MCF 10A (cell line): ENCODE data around the gene PLEKHH3. TPM values are rescaled to one million over a fixed set of nuclear protein-coding genes. Genes with fewer than 3 reads are reported as not detected.
A peak's percentile ranks its signal among the peaks of the same experiment; 100 is the strongest.
"Not testable (repeated sequence)": the region's sequence is repeated elsewhere in the genome, so short reads cannot be mapped to it uniquely, and the experiment has no call there.

Experiments
- BruUV-seq: library from RNA; stranded (reverse); fragments of 400-500 nt; replicated peaks from 2 replicates; lab custom pipeline; 2021; lab: Mats Ljungman, UMichigan
- CTCF ChIA-PET: fragments of 300-600 bp; sonication (Branson Sonifier 250); formaldehyde crosslinking; extraction: SDS; loops from one replicate; lab custom pipeline; 2021; ENCODE audit warnings: antibody characterized with exemption, inconsistent platforms; lab: Yijun Ruan, JAX
- POLR2A ChIA-PET: fragments of 300-600, 350-650 bp; sonication (Branson Sonifier 250); formaldehyde crosslinking; extraction: SDS; loops from one replicate; lab custom pipeline; 2020; ENCODE audit warnings: antibody characterized with exemption, inconsistent platforms; lab: Yijun Ruan, JAX
- DNase-seq: peaks from one replicate; pipeline ENCODE4 v3.0.0-alpha.2; 2018; ENCODE audit not compliant: unreplicated experiment
- H3K27ac Mint-ChIP-seq: one replicate; pipeline ENCODE4 v1.8.0; 2022; ENCODE audit warnings: mild to moderate bottlenecking, low read depth, mixed read lengths; ENCODE audit not compliant: unreplicated experiment
- H3K27me3 Mint-ChIP-seq: one replicate; pipeline ENCODE4 v1.8.0; 2022; ENCODE audit warnings: mixed read lengths; ENCODE audit not compliant: insufficient read depth, unreplicated experiment
- H3K36me3 Mint-ChIP-seq: one replicate; pipeline ENCODE4 v1.8.0; 2022; ENCODE audit warnings: mild to moderate bottlenecking, moderate library complexity, mixed read lengths; ENCODE audit not compliant: insufficient read depth, unreplicated experiment
- H3K4me1 Mint-ChIP-seq: one replicate; pipeline ENCODE4 v1.8.0; 2022; ENCODE audit warnings: mixed read lengths; ENCODE audit not compliant: insufficient read depth, unreplicated experiment
- H3K4me3 Mint-ChIP-seq: one replicate; pipeline ENCODE4 v1.8.0; 2022; ENCODE audit warnings: mild to moderate bottlenecking, moderate library complexity, mixed read lengths; ENCODE audit not compliant: unreplicated experiment
- H3K9me3 Mint-ChIP-seq: one replicate; pipeline ENCODE4 v1.8.0; 2022; ENCODE audit warnings: mixed read lengths; ENCODE audit not compliant: unreplicated experiment
- CTCF ChIP-seq: fragments of 200-600 bp; IDR thresholded peaks from one replicate; pipeline ENCODE4 v1.8.0; 2022; ENCODE audit warnings: antibody characterized with exemption, mild to moderate bottlenecking; ENCODE audit not compliant: unreplicated experiment
- intact Hi-C: fragments of 100-400 bp; cut with micrococcal nuclease; formaldehyde crosslinking; loops from 2 replicates; pipeline ENCODE4 v1.14.1; 2022
- total RNA-seq: library from RNA; stranded (reverse); gene quantifications from 2 replicates; pipeline ENCODE4 v1.2.3, GENCODE V29; 2022

Gene PLEKHH3
- total RNA-seq, 1 experiment from 2014 or later = 12.5 TPM

- H3K9me3 Mint-ChIP-seq = no peaks in the 10 kb centered on the region
- no peak overlapping the region for H3K27ac Mint-ChIP-seq
- intact Hi-C loops = no loop called here
- ChIA-PET POLR2A (interaction anchor here (3.3 kb wide), 1 partner anchor 79 kb away, joined by 16 read pairs; no protein-coding TSS in a partner anchor), CTCF (no interaction called here)
- no peak overlapping the region for H3K4me3 Mint-ChIP-seq
- no peak for TF ChIP-seq CTCF
- H3K36me3 Mint-ChIP-seq = peaks cover 66% of the 10 kb centered on the region
- no TSS peak for BruUV-seq
- DNase-seq = no peak
- peaks cover 30% of the 10 kb centered on the region for H3K4me1 Mint-ChIP-seq
- no peaks in the 10 kb centered on the region for H3K27me3 Mint-ChIP-seq
Measured at GRCh38 chr17:42665581-42666001, 11.2 kb downstream of the PLEKHH3 start.

- H3K4me3 Mint-ChIP-seq = peak overlapping the region; percentile 88
- BruUV-seq = no TSS peak
- DNase-seq = peak; percentile 81
- no peaks in the 10 kb centered on the region for H3K9me3 Mint-ChIP-seq
- ChIA-PET POLR2A (interaction anchor here (0.6 to 5.4 kb wide), 14 partner anchors 9 to 643 kb away, joined by 3 to 58 read pairs (median 4); partner anchors contain the start of genes BECN1, DNAJC7, PLEKHH3 and PSMC3IP), CTCF (interaction anchor here (0.7 to 2.5 kb wide), 4 partner anchors 14 to 83 kb away, joined by 4 to 9 read pairs (median 7); partner anchors contain the start of gene PSMC3IP)
- intact Hi-C loops = no loop called here
- H3K27me3 Mint-ChIP-seq = no peaks in the 10 kb centered on the region
- peaks cover 44% of the 10 kb centered on the region for H3K36me3 Mint-ChIP-seq
- peak overlapping the region; percentile 41 for H3K27ac Mint-ChIP-seq
- peaks cover 16% of the 10 kb centered on the region for H3K4me1 Mint-ChIP-seq
- TF ChIP-seq CTCF = no peak
Measured at GRCh38 chr17:42660692-42661345, 16.0 kb downstream of the PLEKHH3 start.

DNA sequence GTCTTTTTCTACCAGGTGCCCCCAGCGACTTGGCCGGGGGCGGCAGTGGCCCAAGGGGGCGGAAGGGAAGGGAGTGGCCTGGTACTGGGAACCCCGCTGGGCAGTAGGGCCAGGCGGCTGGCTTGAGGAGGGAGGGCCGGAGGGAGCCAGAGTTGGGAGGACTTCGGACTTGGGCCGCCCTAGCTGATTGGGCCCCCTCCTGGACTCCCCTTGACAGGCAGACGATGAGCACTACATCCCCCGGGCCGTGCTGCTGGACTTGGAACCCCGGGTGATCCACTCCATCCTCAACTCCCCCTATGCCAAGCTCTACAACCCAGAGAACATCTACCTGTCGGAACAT is 16.9 kb downstream of the PLEKHH3 start:
- POLR2A ChIA-PET = interaction anchor here (0.7 to 5.4 kb wide), 9 partner anchors 8 to 51 kb away, joined by 3 to 58 read pairs (median 19); partner anchors contain the start of genes PLEKHH3, RETREG3 and TUBG1
- intact Hi-C loops, H3K9me3 Mint-ChIP-seq, DNase-seq, H3K27me3 Mint-ChIP-seq: not testable (repeated sequence)
- H3K4me3 Mint-ChIP-seq = peak overlapping the region; percentile 88
- H3K36me3 Mint-ChIP-seq = peaks cover 35% of the 10 kb centered on the region
- CTCF ChIA-PET = interaction anchor here (0.6 to 2.5 kb wide), 3 partner anchors 14 to 82 kb away, joined by 3 to 9 read pairs (median 3); partner anchors contain the start of gene PSMC3IP
- H3K4me1 Mint-ChIP-seq = peaks cover 16% of the 10 kb centered on the region
- TSS peak; percentile 34 for BruUV-seq
- H3K27ac Mint-ChIP-seq = peak overlapping the region; percentile 70

GRCh38 chr17:42659079-42659931 is 17.5 kb downstream of the PLEKHH3 start, which contains the start of gene TUBG2:
Gene TUBG2 (plus strand): TSS chr17:42659284. CDS start chr17:42659504, 220 bp downstream.
- DNase-seq = peak; percentile 88

More at GRCh38 chr17:42659079-42659931, 17.5 kb downstream of the PLEKHH3 start, which contains the start of gene TUBG2:
- POLR2A ChIA-PET = interaction anchor here (0.7 to 5.4 kb wide), 11 partner anchors 9 to 729 kb away, joined by 3 to 58 read pairs (median 9); partner anchors contain the start of genes NAGLU, PLEKHH3, RETREG3 and TUBG1
- no peak for TF ChIP-seq CTCF
- Mint-ChIP-seq H3K36me3 (peaks cover 32% of the 10 kb centered on the region), H3K27ac (peak within 1 kb of the TSS; percentile 70), H3K9me3 (no peaks in the 10 kb centered on the region), H3K27me3 (no peaks in the 10 kb centered on the region), H3K4me3 (peak within 1 kb of the TSS; percentile 88), H3K4me1 (peaks cover 16% of the 10 kb centered on the region)
- intact Hi-C loops = no loop called here
- no TSS peak for BruUV-seq
- CTCF ChIA-PET = interaction anchor here (0.6 to 2.5 kb wide), 5 partner anchors 15 to 81 kb away, joined by 3 to 9 read pairs (median 3); partner anchors contain the start of gene PSMC3IP
